K562 (cell line): ENCODE results near the gene MYLIP. TPM values are rescaled to one million over a fixed set of nuclear protein-coding genes. Genes with fewer than 3 reads are reported as not detected.

Experiments
- ARID4B ChIP-seq: sonication (generic); formaldehyde crosslinking; IDR thresholded peaks from 2 replicates; pipeline ENCODE4 v1.8.0; 2022; ENCODE audit warnings: mild to moderate bottlenecking, missing genetic modification reagents
- CBFA2T2 ChIP-seq: fragments of 450-650 bp; conservative IDR thresholded peaks from 2 replicates; pipeline ENCODE4 v1.6.1; 2017; ENCODE audit warnings: mild to moderate bottlenecking
- CBX3 ChIP-seq, 2 experiments: IDR thresholded peaks; 1 replicate in 1 of 2; 2 replicates in 1 of 2; pipeline ENCODE4 v1.6.1; 2012; ENCODE audit warnings: inconsistent platforms in 2 of 2, low read length in 2 of 2, borderline replicate concordance in 1 of 2, control low read depth in 1 of 2
- CC2D1A ChIP-seq: fragments of 450-650 bp; IDR thresholded peaks from 2 replicates; pipeline ENCODE4 v1.6.1; 2017; ENCODE audit warnings: mild to moderate bottlenecking
- CTCFL ChIP-seq: IDR thresholded peaks from 2 replicates; pipeline ENCODE4 v1.6.1; 2011; ENCODE audit warnings: borderline replicate concordance, low read depth, mild to moderate bottlenecking, moderate library complexity, low read length; ENCODE audit not compliant: insufficient read depth, poor library complexity, severe bottlenecking
- ELK1 ChIP-seq: sonication (generic); formaldehyde crosslinking; IDR thresholded peaks from 2 replicates; pipeline ENCODE4 v1.8.1; 2022; ENCODE audit warnings: missing genetic modification reagents
- FOSL1 ChIP-seq: fragments of 200-800 bp; sonication (Bioruptor generic); conservative IDR thresholded peaks from 2 replicates; pipeline ENCODE4 v1.6.1; 2016; ENCODE audit warnings: missing genetic modification characterization, missing compliant biosample characterization
- FOXJ2 ChIP-seq: fragments of 200-800 bp; sonication (Bioruptor generic); IDR thresholded peaks from 2 replicates; pipeline ENCODE4 v1.6.1; 2016; ENCODE audit warnings: missing genetic modification characterization, missing compliant biosample characterization
- FOXJ3 ChIP-seq: sonication (generic); formaldehyde crosslinking; IDR thresholded peaks from 2 replicates; pipeline ENCODE4 v1.4.0; 2020; ENCODE audit warnings: mild to moderate bottlenecking, missing genetic modification reagents
- GABPB1 ChIP-seq: sonication (generic); formaldehyde crosslinking; IDR thresholded peaks from 2 replicates; pipeline ENCODE4 v1.8.0; 2022; ENCODE audit warnings: mild to moderate bottlenecking, missing genetic modification reagents
- MCM5 ChIP-seq: fragments of 450-650 bp; IDR thresholded peaks from 2 replicates; pipeline ENCODE4 v1.6.1; 2016; ENCODE audit warnings: low read depth
- NR1H2 ChIP-seq: sonication (generic); formaldehyde crosslinking; IDR thresholded peaks from 2 replicates; pipeline ENCODE4 v1.4.0; 2020; ENCODE audit warnings: mild to moderate bottlenecking, missing genetic modification reagents
- RAD51 ChIP-seq: fragments of 450-650 bp; IDR thresholded peaks from 2 replicates; pipeline ENCODE4 v1.7.1; 2016; ENCODE audit warnings: low read depth, mild to moderate bottlenecking, borderline replicate concordance
- RFX5 ChIP-seq: IDR thresholded peaks from 2 replicates; pipeline ENCODE4 v1.6.1; 2011; ENCODE audit warnings: low read depth, mild to moderate bottlenecking, improper control_type of control experiment, low read length
- ZBTB26 ChIP-seq: fragments of 450-650 bp; formaldehyde crosslinking; IDR thresholded peaks from 2 replicates; pipeline ENCODE4 v1.4.0; 2022; ENCODE audit warnings: missing genetic modification characterization
- ZC3H4 ChIP-seq: sonication (generic); formaldehyde crosslinking; IDR thresholded peaks from 2 replicates; pipeline ENCODE4 v1.9.0; 2021; ENCODE audit warnings: missing genetic modification reagents, borderline replicate concordance
- ZNF124 ChIP-seq: sonication (generic); formaldehyde crosslinking; IDR thresholded peaks from 2 replicates; pipeline ENCODE4 v1.8.1; 2022; ENCODE audit warnings: missing genetic modification reagents
- ZNF146 ChIP-seq: IDR thresholded peaks from one replicate; pipeline ENCODE4 v1.6.1; 2018; ENCODE audit warnings: missing compliant biosample characterization; ENCODE audit not compliant: unreplicated experiment
- ZNF354B ChIP-seq: fragments of 250-450 bp; sonication (Bioruptor Pico); IDR thresholded peaks from 2 replicates; pipeline ENCODE4 v1.4.0; 2020
- ZNF75A ChIP-seq: fragments of 450-650 bp; formaldehyde crosslinking; IDR thresholded peaks from 2 replicates; pipeline ENCODE4 v1.4.0; 2020; ENCODE audit warnings: mild to moderate bottlenecking
- polyA plus RNA-seq, 8 experiments: library from polyadenylated mRNA; depleted of rRNA in 4 of 8; stranded (reverse) in 5 of 8; unstranded in 3 of 8; fragments of >200 nt; fragmentation: Nextera tagmentation in 2 of 8; fragmentation: Illumina TruSeq in 1 of 8; extraction: Ambion mirVana in 2 of 8; extraction: Trizol in 1 of 8; gene quantifications; 2 replicates each; pipeline versions ENCODE4 v1.2.1 to v1.2.3, GENCODE V29; 2011 to 2014; ENCODE audit warnings: inconsistent platforms in 1 of 8, missing spikeins in 1 of 8
- total RNA-seq, 7 experiments: library from RNA; depleted of rRNA in 6 of 7; stranded (reverse); fragments of >200 nt in 6 of 7; fragmentation: Illumina TruSeq in 2 of 7; extraction: Trizol in 2 of 7; gene quantifications; 2 replicates each; pipeline versions ENCODE4 v1.2.1 to v1.2.3, GENCODE V29; 2011 to 2021; ENCODE audit warnings: low replicate concordance in 1 of 7

MYLIP gene
- total and polyA plus RNA-seq, 9 of the 15 experiments (the other 6 are each of a cell fraction or from before 2014, with no cell fraction given), result 10.8 to 43.5 (median 31.5) TPM

- TF ChIP-seq ELK1 (CRISPR knock-in tag) (no peak), MCM5 (no peak), NR1H2 (CRISPR knock-in tag) (no peak), FOXJ2 (tag) (no peak), ZC3H4 (CRISPR knock-in tag) (no peak), ZNF124 (no peak), CBFA2T2 (peak; percentile 48; the same call in 1 of the 2 replicates), RAD51 (no peak), CBX3 (IDR thresholded peaks at IDR 0.05; ENCODE audit: borderline replicate concordance in 1 of 2, low read length in 2 of 2) (0 out of 3 replicates have a peak, but pooled peaks of 1 of the 2 experiments have one; percentile 13), CC2D1A (peak; percentile 75), ZNF146 (CRISPR knock-in tag) (no peak), FOSL1 (tag) (no peak), ARID4B (CRISPR knock-in tag) (no peak), RFX5 (peak; percentile 69; the same call in 1 of the 2 replicates), ZBTB26 (CRISPR knock-in tag) (no peak), FOXJ3 (CRISPR knock-in tag) (no peak), CTCFL (no peak), GABPB1 (no peak), ZNF75A (CRISPR knock-in tag) (no peak), ZNF354B (no peak)
Observed at GRCh38 chr6:16168858-16169257, 40.0 kb downstream of the MYLIP start (continued).
